GM21381 (cell line): Measurements from ENCODE around the gene F2RL3.
"Not testable (repeated sequence)": the region's sequence is repeated elsewhere in the genome, so short reads cannot be mapped to it uniquely, and the experiment has no call there.

Source experiments
- ATAC-seq: cut with Tn5 transposase; IDR thresholded peaks from one replicate; pipeline ENCODE4 v1.9.1; 2021; ENCODE audit warnings: mild to moderate bottlenecking, moderate library complexity; ENCODE audit not compliant: unreplicated experiment

F2RL3 gene

GRCh38 chr19:16919496-16919895 lies 30.7 kb downstream of the F2RL3 start:
- ATAC-seq = no peak

DNA sequence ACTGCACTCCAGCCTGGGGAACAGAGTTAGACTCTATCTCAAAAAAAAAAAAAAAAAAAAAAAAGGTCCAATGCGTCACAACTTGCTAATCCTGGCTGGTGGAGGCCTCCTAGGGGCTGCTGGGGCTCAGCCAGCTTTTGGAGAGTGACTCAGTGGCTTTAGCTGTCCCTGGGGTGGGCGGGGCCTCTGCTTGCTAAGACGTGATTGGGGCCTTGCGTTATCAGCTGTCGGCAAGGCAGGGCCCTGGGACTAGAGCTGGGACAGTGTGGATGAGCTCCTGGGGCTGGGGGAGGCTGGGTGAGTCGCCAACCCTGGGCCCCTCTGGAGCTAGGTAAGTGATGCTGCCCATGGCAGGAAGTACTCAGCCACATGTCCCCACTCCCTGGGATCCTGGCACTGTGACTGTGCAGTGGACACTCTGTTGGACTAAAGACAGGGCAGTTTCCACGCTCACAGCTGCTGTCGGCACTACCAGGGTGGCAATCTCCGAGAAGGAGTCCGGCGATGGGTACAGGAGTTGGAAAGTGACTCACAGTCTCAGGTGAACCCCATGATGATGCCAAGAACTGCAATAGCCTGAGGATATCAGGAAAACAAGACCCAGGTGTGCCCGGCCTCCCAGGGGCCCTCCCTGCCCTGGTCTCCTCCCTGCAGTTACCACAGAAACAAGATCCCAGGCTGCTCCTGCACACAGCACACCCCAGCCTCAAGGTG lies 32.2 kb downstream of the F2RL3 start:
- ATAC-seq = no peak

- ATAC-seq = no peak
Measured at GRCh38 chr19:16921766-16922591, 33.2 kb downstream of the F2RL3 start.

DNA sequence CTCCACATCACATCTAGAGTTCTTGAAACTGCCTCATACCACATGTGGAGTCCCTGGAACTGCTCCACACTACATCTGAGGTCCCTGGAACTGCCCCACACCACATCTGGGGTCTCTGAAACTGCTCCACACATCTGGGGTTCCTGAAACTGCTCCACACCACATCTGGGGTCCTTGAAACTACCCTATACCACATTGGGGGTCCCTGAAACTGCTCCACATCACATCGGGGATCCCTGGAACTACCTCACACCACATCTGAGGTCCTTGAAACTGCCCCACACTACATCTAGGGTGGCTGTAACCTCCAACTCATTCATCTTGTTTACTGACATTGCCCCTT lies 33.8 kb downstream of the F2RL3 start:
- ATAC-seq = no peak

GRCh38 chr19:16922949-16923348 lies 34.1 kb downstream of the F2RL3 start:
- no peak for ATAC-seq

- ATAC-seq = no peak
Measured at GRCh38 chr19:16927883-16928282, 39.1 kb downstream of the F2RL3 start.

- no peak for ATAC-seq
Measured at GRCh38 chr19:16928351-16928750, 39.6 kb downstream of the F2RL3 start.

DNA sequence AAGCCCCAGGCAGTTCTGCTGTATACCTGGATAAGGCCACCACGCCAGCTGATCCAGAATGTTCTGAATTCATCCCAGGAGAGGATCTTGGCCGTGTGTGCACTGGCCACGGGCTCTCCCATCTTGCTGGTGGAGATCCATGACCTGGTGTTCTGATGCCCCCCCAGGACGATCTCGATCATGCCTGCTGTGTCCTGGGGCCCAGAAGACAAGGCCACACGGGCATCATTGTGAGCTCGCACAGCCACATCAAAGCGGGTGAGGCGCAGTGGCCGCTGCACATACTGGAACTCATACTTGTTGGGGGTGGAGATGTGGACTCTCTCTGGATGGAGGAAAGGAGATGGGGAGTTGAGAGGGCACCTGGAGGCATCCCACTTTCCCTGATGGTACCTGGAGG lies 40.1 kb downstream of the F2RL3 start:
- ATAC-seq = no peak

DNA sequence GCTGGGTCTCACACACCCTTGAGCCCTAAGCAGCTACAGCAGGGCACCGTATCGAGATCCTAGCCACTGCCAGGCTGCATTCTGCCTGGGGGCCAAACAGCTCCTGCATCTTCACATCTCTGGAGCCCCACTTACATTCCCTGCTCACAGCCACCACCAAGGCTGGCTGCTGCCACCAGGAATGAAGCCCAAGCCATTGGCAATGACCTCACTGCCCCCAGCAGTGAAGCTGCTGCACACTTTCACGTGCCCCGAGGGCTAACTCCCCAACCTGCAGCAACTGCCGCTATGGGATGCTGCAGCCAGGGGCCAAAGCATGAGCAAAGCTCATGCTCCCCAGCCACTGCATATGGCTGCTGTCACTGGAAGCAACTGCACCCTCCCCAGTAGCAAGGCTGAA lies 42.0 kb downstream of the F2RL3 start:
- no peak for ATAC-seq

DNA sequence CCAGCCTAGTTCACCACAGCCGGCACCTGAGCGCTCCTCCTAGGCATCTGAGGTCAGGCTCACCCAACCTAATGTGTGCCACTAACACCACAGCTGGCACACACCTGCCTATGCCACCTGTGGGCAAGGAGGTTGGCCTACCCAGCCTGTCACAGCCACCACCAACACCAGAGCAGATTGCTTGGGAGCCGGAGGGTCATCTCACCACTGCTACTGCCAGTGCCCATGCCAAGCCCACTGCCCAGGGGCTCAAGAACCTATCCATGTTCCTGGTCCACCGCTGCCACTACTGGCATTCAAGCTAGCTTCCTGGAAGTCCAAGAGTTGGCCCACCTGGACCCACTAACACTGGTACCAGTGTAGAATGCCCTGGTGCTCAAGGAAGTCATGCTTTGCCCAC lies 42.5 kb downstream of the F2RL3 start:
- ATAC-seq = no peak

DNA sequence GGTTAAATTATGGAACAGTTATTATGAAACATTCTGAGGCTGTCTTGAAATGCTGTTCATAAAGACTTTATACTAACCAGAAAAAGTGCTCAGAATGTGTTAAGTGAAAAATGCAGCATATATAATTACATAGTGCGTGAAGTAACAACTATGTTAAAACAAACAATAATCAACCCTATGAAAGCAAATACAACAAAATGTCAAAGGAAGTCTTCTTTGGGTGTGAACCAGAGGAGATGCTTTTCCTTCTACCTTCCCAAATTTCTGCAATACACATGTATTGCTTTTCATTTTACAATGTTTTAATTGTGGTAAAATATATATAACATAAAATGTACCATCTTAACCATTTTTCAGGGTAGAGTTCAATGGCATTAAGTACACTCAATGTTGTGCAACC lies 45.7 kb downstream of the F2RL3 start:
- ATAC-seq = no peak

GRCh38 chr19:16936901-16937300 lies 48.1 kb downstream of the F2RL3 start:
- no peak for ATAC-seq

GRCh38 chr19:16937796-16938195 lies 49.0 kb downstream of the F2RL3 start:
- ATAC-seq = not testable (repeated sequence)

GRCh38 chr19:16938211-16938610 lies 49.4 kb downstream of the F2RL3 start:
- ATAC-seq = no peak

GRCh38 chr19:16940063-16940462 lies 51.3 kb downstream of the F2RL3 start:
- ATAC-seq = not testable (repeated sequence)

- ATAC-seq = no peak
Measured at GRCh38 chr19:16940626-16941025, 51.8 kb downstream of the F2RL3 start.
